NCI-H446 (cell line): ENCODE measurements around the gene SEL1L3.
"Not testable (repeated sequence)": the region's sequence is repeated elsewhere in the genome, so short reads cannot be mapped to it uniquely, and the experiment has no call there.

ENCODE experiments used
- DNase-seq, 2 experiments: peaks; one replicate each; lab custom pipeline; 2025; lab: John Stamatoyannopoulos, UW

Gene SEL1L3

GRCh38 chr4:25879587-25879986 lies 16.8 kb upstream of the SEL1L3 start:
- DNase-seq, result no peak

GRCh38 chr4:25879091-25879584 lies 16.4 kb upstream of the SEL1L3 start:
- DNase-seq, result no peak

GRCh38 chr4:25878676-25879075 lies 15.9 kb upstream of the SEL1L3 start:
- DNase-seq, result no peak

- no peak for DNase-seq
Measured at GRCh38 chr4:25875281-25875745, 12.5 kb upstream of the SEL1L3 start.

- no peak for DNase-seq
Measured at GRCh38 chr4:25874655-25875054, 11.9 kb upstream of the SEL1L3 start.

- DNase-seq, result no peak
Measured at GRCh38 chr4:25873632-25874129, 10.9 kb upstream of the SEL1L3 start.

GRCh38 chr4:25872851-25873631 lies 10.3 kb upstream of the SEL1L3 start:
- no peak for DNase-seq

- no peak for DNase-seq
Measured at GRCh38 chr4:25870081-25870480, 7.3 kb upstream of the SEL1L3 start.

- DNase-seq, result no peak
Measured at GRCh38 chr4:25867781-25868294, 5.0 kb upstream of the SEL1L3 start.

- not testable (repeated sequence) for DNase-seq
Measured at GRCh38 chr4:25866401-25866800, 3.6 kb upstream of the SEL1L3 start.

- DNase-seq, result no peak
Measured at GRCh38 chr4:25865586-25865985, 2.8 kb upstream of the SEL1L3 start.

GRCh38 chr4:25863831-25864418 lies 1.1 kb upstream of the SEL1L3 start:
- no peak for DNase-seq

- no peak for DNase-seq
Measured at GRCh38 chr4:25863347-25863784, 578 bp upstream of the SEL1L3 start.

GRCh38 chr4:25861951-25862410 lies 807 bp downstream of the SEL1L3 start:
- no peak for DNase-seq

GRCh38 chr4:25861280-25861950 lies 1.4 kb downstream of the SEL1L3 start:
- DNase-seq, result no peak

- no peak for DNase-seq
Measured at GRCh38 chr4:25860586-25861279, 2.1 kb downstream of the SEL1L3 start.

- DNase-seq, result no peak
Measured at GRCh38 chr4:25859429-25860148, 3.2 kb downstream of the SEL1L3 start.

GRCh38 chr4:25857851-25858400 lies 4.9 kb downstream of the SEL1L3 start:
- no peak for DNase-seq

- no peak for DNase-seq
Measured at GRCh38 chr4:25857403-25857802, 5.4 kb downstream of the SEL1L3 start.

- no peak for DNase-seq
Measured at GRCh38 chr4:25856756-25857155, 6.0 kb downstream of the SEL1L3 start.

- no peak for DNase-seq
Measured at GRCh38 chr4:25852103-25852502, 10.7 kb downstream of the SEL1L3 start.
